Naive thymus-derived CD4-positive, alpha-beta T cell (primary cell): Measurements from ENCODE around the gene NGDN. TPM values are rescaled to one million over a fixed set of nuclear protein-coding genes. Genes with fewer than 3 reads are reported as not detected.
A peak's percentile ranks its signal among the peaks of the same experiment; 100 is the strongest.

ENCODE experiments used
- ATAC-seq: fragments of 150-1000 bp; cut with Tn5 transposase; 2 replicates; pipeline ENCODE4 v1.10.0; 2021; ENCODE audit warnings: mild to moderate bottlenecking, moderate library complexity
- CTCF ChIA-PET: fragments of 350-600 bp; sonication (Branson Sonifier 250); formaldehyde crosslinking; loops from one replicate; lab custom pipeline; 2021; ENCODE audit warnings: antibody characterized with exemption; lab: Charles Lee
- POLR2A ChIA-PET: fragments of 350-600 bp; sonication (Branson Sonifier 250); formaldehyde crosslinking; loops from one replicate; lab custom pipeline; 2021; ENCODE audit warnings: antibody characterized with exemption, inconsistent platforms; lab: Charles Lee
- DNase-seq, 9 donors: peaks; one replicate each; pipeline versions ENCODE4 v3.0.0 to v3.0.0-alpha.2; 2020 to 2022; ENCODE audit warnings: mixed read lengths in 1 of 9
- H3K27ac ChIP-seq: one replicate; pipeline ENCODE4 v1.7.0; 2013; ENCODE audit warnings: mild to moderate bottlenecking, low read depth, low read length, moderate library complexity
- H3K27me3 ChIP-seq, 2 donors: one replicate each; pipeline ENCODE4 v1.7.0; 2013; ENCODE audit warnings: low read length in 2 of 2, mild to moderate bottlenecking in 2 of 2, moderate library complexity in 2 of 2; ENCODE audit not compliant: control insufficient read depth in 2 of 2, insufficient read depth in 2 of 2
- H3K36me3 ChIP-seq, 3 experiments: 1 replicate in 2 of 3; 2 replicates in 1 of 3; pipeline ENCODE4 v1.7.0; 2013; ENCODE audit warnings: low read length in 3 of 3, mild to moderate bottlenecking in 3 of 3, moderate library complexity in 1 of 3; ENCODE audit not compliant: insufficient read depth in 3 of 3, control insufficient read depth in 2 of 3
- H3K4me1 ChIP-seq, 2 donors: one replicate each; pipeline ENCODE4 v1.7.0; 2013; ENCODE audit warnings: low read length in 2 of 2, mild to moderate bottlenecking in 2 of 2, moderate library complexity in 1 of 2; ENCODE audit not compliant: control insufficient read depth in 2 of 2, insufficient read depth in 2 of 2
- H3K4me3 ChIP-seq: 2 replicates; pipeline ENCODE4 v1.7.0; 2013; ENCODE audit warnings: mild to moderate bottlenecking, low read length
- H3K9me3 ChIP-seq, 3 experiments: 1 replicate in 2 of 3; 2 replicates in 1 of 3; pipeline ENCODE4 v1.7.0; 2013; ENCODE audit warnings: low read length in 3 of 3; ENCODE audit not compliant: control insufficient read depth in 2 of 3
- H3K27ac Mint-ChIP-seq, 9 donors: one replicate each; pipeline ENCODE4 v1.8.0; 2020 to 2022; ENCODE audit warnings: mixed read lengths in 9 of 9, mild to moderate bottlenecking in 8 of 9, moderate library complexity in 5 of 9, inconsistent platforms in 2 of 9
- H3K27me3 Mint-ChIP-seq, 5 donors: one replicate each; pipeline ENCODE4 v1.8.0; 2021 to 2022; ENCODE audit warnings: mixed read lengths in 5 of 5, mild to moderate bottlenecking in 1 of 5
- H3K36me3 Mint-ChIP-seq, 5 donors: one replicate each; pipeline ENCODE4 v1.8.0; 2020 to 2022; ENCODE audit warnings: mixed read lengths in 5 of 5, mild to moderate bottlenecking in 3 of 5, inconsistent platforms in 1 of 5
- H3K4me1 Mint-ChIP-seq, 7 donors: one replicate each; pipeline ENCODE4 v1.8.0; 2020 to 2022; ENCODE audit warnings: mixed read lengths in 7 of 7, mild to moderate bottlenecking in 3 of 7, inconsistent platforms in 1 of 7
- H3K4me3 Mint-ChIP-seq, 10 donors: one replicate each; pipeline ENCODE4 v1.8.0; 2020 to 2022; ENCODE audit warnings: mild to moderate bottlenecking in 10 of 10, mixed read lengths in 10 of 10, moderate library complexity in 6 of 10, inconsistent platforms in 2 of 10
- H3K9me3 Mint-ChIP-seq, 11 donors: one replicate each; pipeline ENCODE4 v1.8.0; 2020 to 2022; ENCODE audit warnings: mixed read lengths in 11 of 11, mild to moderate bottlenecking in 4 of 11, inconsistent platforms in 1 of 11, moderate library complexity in 1 of 11
- intact Hi-C, 2 donors: fragments of 100-400 bp; cut with micrococcal nuclease; formaldehyde crosslinking; loops; one replicate each; pipeline ENCODE4 v1.15.1; 2023
- polyA plus RNA-seq, 2 donors: library from polyadenylated mRNA; unstranded; fragments of 300-500 nt; fragmentation: Illumina TruSeq; gene quantifications; one replicate each; pipeline ENCODE4 v1.2.3, GENCODE V29; 2021
- total RNA-seq, 6 experiments: library from RNA in 5 of 6; stranded (reverse) in 5 of 6; gene quantifications; 1 replicate in 5 of 6; 2 replicates in 1 of 6; pipeline ENCODE4 v1.2.3 and lab custom pipeline; 2021 to 2026

The NGDN gene
- total and polyA plus RNA-seq, 7 experiments from 2014 or later, result 52.9 to 152 (median 93.9) TPM

GRCh38 chr14:23492618-23493272, 23.2 kb downstream of the NGDN start:
- no peaks in the 10 kb centered on the region for H3K4me1 Mint-ChIP-seq
- Histone ChIP-seq H3K27ac (no peak overlapping the region), H3K27me3 (no peaks in the 10 kb centered on the region), H3K4me3 (no peak overlapping the region), H3K36me3 (peaks cover 0 to 13% (median 0%) of the 10 kb centered on the region in 3 experiments), H3K9me3 (no peaks in the 10 kb centered on the region), H3K4me1 (no peaks in the 10 kb centered on the region)
- ChIA-PET POLR2A (interaction anchor here (0.9 kb wide), 1 partner anchor 57 kb away, joined by 3 read pairs; no protein-coding TSS in a partner anchor), CTCF (no interaction called here)
- ATAC-seq (no peak), DNase-seq (no peak)
- H3K9me3 Mint-ChIP-seq, result peaks cover 0 to 1% (median 0%) of the 10 kb centered on the region in 11 donors
- intact Hi-C loops, result no loop called here
- no peak overlapping the region for H3K4me3 Mint-ChIP-seq
- no peaks in the 10 kb centered on the region for H3K27me3 Mint-ChIP-seq
- H3K27ac Mint-ChIP-seq, result no peak overlapping the region
- H3K36me3 Mint-ChIP-seq, result peaks cover 0 to 20% (median 0%) of the 10 kb centered on the region in 5 donors

GRCh38 chr14:23494223-23494622, 24.7 kb downstream of the NGDN start:
- no peak for ATAC-seq
- no peaks in the 10 kb centered on the region for H3K4me1 Mint-ChIP-seq
- DNase-seq, result no peak
- Histone ChIP-seq H3K4me1 (no peaks in the 10 kb centered on the region), H3K27ac (no peak overlapping the region), H3K9me3 (no peaks in the 10 kb centered on the region), H3K27me3 (no peaks in the 10 kb centered on the region), H3K4me3 (no peak overlapping the region), H3K36me3 (peaks cover 0 to 3% (median 0%) of the 10 kb centered on the region in 3 experiments)
- H3K27me3 Mint-ChIP-seq, result no peaks in the 10 kb centered on the region
- peaks cover 0 to 12% (median 0%) of the 10 kb centered on the region in 5 donors for H3K36me3 Mint-ChIP-seq
- no peak overlapping the region for H3K4me3 Mint-ChIP-seq
- ChIA-PET POLR2A (no interaction called here), CTCF (no interaction called here)
- peaks cover 0 to 1% (median 0%) of the 10 kb centered on the region in 11 donors for H3K9me3 Mint-ChIP-seq
- intact Hi-C loops, result no loop called here
- H3K27ac Mint-ChIP-seq, result no peak overlapping the region

DNA sequence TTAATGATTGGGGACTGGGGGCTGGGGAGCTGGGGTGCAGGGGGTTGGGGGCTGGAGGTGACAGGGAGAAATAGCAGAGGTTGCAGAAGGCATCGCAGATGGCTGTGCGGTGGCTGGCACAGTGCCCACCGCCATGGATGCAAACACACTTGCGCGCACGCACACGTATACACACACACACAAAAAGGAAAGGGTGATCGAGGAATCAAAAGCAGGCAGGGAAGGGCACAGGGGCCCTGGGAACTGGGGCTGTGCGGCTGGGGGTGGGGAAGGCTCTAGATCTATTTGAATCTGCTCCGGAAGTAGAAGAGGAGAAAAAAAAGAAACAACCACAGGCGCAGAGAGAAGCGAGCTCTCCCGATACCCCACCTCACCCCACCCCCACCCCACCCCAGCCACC, 42.7 kb downstream of the NGDN start:
- no peaks in the 10 kb centered on the region for H3K27me3 Mint-ChIP-seq
- no peaks in the 10 kb centered on the region for H3K9me3 ChIP-seq
- peak in 6 of 9 donors; percentile 17 to 40 (median 26) for DNase-seq
- POLR2A ChIA-PET, result interaction anchor here (0.9 kb wide), 1 partner anchor 43 kb away, joined by 3 read pairs; the partner anchor contains the start of gene NGDN
- H3K27me3 ChIP-seq, result no peaks in the 10 kb centered on the region
- no peak overlapping the region for H3K4me3 ChIP-seq
- peak; percentile 48 for ATAC-seq
- no peaks in the 10 kb centered on the region for H3K4me1 ChIP-seq
- peaks cover 0 to 2% (median 0%) of the 10 kb centered on the region in 11 donors for H3K9me3 Mint-ChIP-seq
- CTCF ChIA-PET, result interaction anchor here (0.9 to 1.0 kb wide), 2 partner anchors 33 to 759 kb away, joined by 3 read pairs; no protein-coding TSS in a partner anchor
- peaks cover 5 to 28% (median 23%) of the 10 kb centered on the region in 7 donors for H3K4me1 Mint-ChIP-seq
- intact Hi-C loops, result no loop called here
- peaks cover 0 to 8% (median 0%) of the 10 kb centered on the region in 5 donors for H3K36me3 Mint-ChIP-seq
- peak overlapping the region in 8 of 9 donors; percentile 5 to 94 (median 84) for H3K27ac Mint-ChIP-seq
- no peaks in the 10 kb centered on the region for H3K36me3 ChIP-seq
- peak overlapping the region; percentile 33 for H3K27ac ChIP-seq
- peak overlapping the region; percentile 67 to 91 (median 82) for H3K4me3 Mint-ChIP-seq

- peak overlapping the region in 4 of 10 donors; percentile 5 to 67 (median 36) for H3K4me3 Mint-ChIP-seq
- CTCF ChIA-PET, result interaction anchor here (0.9 to 1.0 kb wide), 2 partner anchors 35 to 758 kb away, joined by 3 read pairs; no protein-coding TSS in a partner anchor
- H3K9me3 Mint-ChIP-seq, result peaks cover 0 to 2% (median 0%) of the 10 kb centered on the region in 11 donors
These were observed 43.7 kb downstream of the NGDN start for GRCh38 chr14:23513005-23513817.

DNA sequence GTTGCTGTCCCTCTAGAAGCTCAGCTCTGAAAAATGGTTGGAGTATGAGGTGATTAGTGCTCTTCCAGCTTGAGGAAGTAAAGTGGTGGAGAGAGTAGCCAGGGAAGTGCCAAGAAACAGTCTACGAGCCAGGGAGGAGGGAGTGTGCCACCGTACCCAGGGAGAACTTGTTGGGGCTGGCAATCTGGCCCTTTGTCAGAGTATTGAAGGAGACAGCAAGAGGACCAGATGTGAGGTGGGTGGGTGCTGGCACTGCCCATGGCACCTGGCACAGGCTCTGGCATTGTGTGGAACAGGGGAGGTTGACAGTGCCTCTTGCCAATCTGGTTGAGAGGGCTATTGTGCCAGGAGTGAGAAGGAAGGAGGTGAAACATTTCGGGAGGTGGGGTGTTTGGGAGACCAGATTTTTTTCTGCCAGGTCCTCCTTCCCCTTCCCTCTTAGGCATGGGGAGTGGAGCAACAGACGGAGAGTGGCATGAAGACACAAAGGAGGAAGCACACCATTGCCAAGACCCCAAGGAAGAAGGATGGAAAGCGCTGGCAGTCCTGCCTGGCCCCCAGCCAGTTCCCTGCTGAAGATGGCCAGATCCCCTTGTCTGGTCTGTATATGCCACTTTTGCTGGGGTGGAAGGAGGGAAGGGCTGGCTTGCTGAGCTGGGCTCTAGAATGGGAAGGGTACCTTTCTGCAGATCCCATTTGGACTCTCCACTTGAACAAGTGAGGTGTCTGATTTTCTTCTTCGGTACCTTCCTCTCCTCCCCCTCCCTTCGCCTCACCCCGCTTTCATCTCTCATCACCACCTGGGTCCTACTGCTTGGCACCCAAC, 44.5 kb downstream of the NGDN start:
- Mint-ChIP-seq H3K9me3 (peaks cover 0 to 2% (median 0%) of the 10 kb centered on the region in 11 donors), H3K36me3 (peaks cover 0 to 8% (median 0%) of the 10 kb centered on the region in 5 donors), H3K27me3 (no peaks in the 10 kb centered on the region), H3K4me3 (peak overlapping the region in 1 of 10 donors; percentile 19), H3K4me1 (peaks cover 5 to 28% (median 23%) of the 10 kb centered on the region in 7 donors), H3K27ac (peak overlapping the region in 2 of 9 donors; percentile 50 to 78)
- intact Hi-C loops, result no loop called here
- ATAC-seq, result no peak
- no peak for DNase-seq
- no peak overlapping the region for H3K27ac ChIP-seq
- CTCF ChIA-PET, result no interaction called here
- H3K36me3 ChIP-seq, result no peaks in the 10 kb centered on the region
- no peaks in the 10 kb centered on the region for H3K27me3 ChIP-seq
- no peaks in the 10 kb centered on the region for H3K9me3 ChIP-seq
- H3K4me1 ChIP-seq, result no peaks in the 10 kb centered on the region
- no peak overlapping the region for H3K4me3 ChIP-seq
- POLR2A ChIA-PET, result no interaction called here

More at GRCh38 chr14:23513005-23513817, 43.7 kb downstream of the NGDN start:
- peaks cover 5 to 28% (median 23%) of the 10 kb centered on the region in 7 donors for H3K4me1 Mint-ChIP-seq
- H3K36me3 Mint-ChIP-seq, result peaks cover 0 to 8% (median 0%) of the 10 kb centered on the region in 5 donors
- H3K27ac Mint-ChIP-seq, result peak overlapping the region in 4 of 9 donors; percentile 50 to 78 (median 58)
- no peak for DNase-seq
- intact Hi-C loops, result no loop called here
- no peaks in the 10 kb centered on the region for H3K27me3 Mint-ChIP-seq
- no peak overlapping the region for H3K27ac ChIP-seq
- no peak overlapping the region for H3K4me3 ChIP-seq
- no peaks in the 10 kb centered on the region for H3K9me3 ChIP-seq
- H3K36me3 ChIP-seq, result no peaks in the 10 kb centered on the region
- no peaks in the 10 kb centered on the region for H3K4me1 ChIP-seq
- H3K27me3 ChIP-seq, result no peaks in the 10 kb centered on the region
- POLR2A ChIA-PET, result interaction anchor here (0.9 kb wide), 1 partner anchor 44 kb away, joined by 3 read pairs; the partner anchor contains the start of gene NGDN
- ATAC-seq, result no peak

GRCh38 chr14:23514644-23514957, 45.1 kb downstream of the NGDN start:
- DNase-seq (no peak), ATAC-seq (no peak)
- ChIA-PET CTCF (no interaction called here), POLR2A (no interaction called here)
- no peak overlapping the region for H3K27ac ChIP-seq
- H3K27me3 Mint-ChIP-seq, result no peaks in the 10 kb centered on the region
- no peaks in the 10 kb centered on the region for H3K4me1 ChIP-seq
- no peaks in the 10 kb centered on the region for H3K9me3 Mint-ChIP-seq
- H3K4me3 ChIP-seq, result no peak overlapping the region
- no peaks in the 10 kb centered on the region for H3K36me3 ChIP-seq
- no peak overlapping the region for H3K27ac Mint-ChIP-seq
- intact Hi-C loops, result no loop called here
- peaks cover 5 to 28% (median 23%) of the 10 kb centered on the region in 7 donors for H3K4me1 Mint-ChIP-seq
- no peak overlapping the region for H3K4me3 Mint-ChIP-seq
- H3K27me3 ChIP-seq, result no peaks in the 10 kb centered on the region
- H3K9me3 ChIP-seq, result no peaks in the 10 kb centered on the region
- H3K36me3 Mint-ChIP-seq, result peaks cover 0 to 6% (median 0%) of the 10 kb centered on the region in 5 donors
